Fibroblast of mammary gland (primary cell): Measurements from ENCODE around the gene FRMD1.

Source experiments
- DNase-seq: peaks from one replicate; pipeline ENCODE4 v3.0.0-alpha.2; 2010; ENCODE audit warnings: low read depth
- H3K4me3 ChIP-seq: 2 replicates; pipeline ENCODE4 v1.5.1; 2011; ENCODE audit warnings: low read depth, mild to moderate bottlenecking, low read length, moderate library complexity; ENCODE audit not compliant: control insufficient read depth
- TF ChIP-seq, protein P1 (sequence below): conservative IDR thresholded peaks from 2 replicates; pipeline ENCODE4 v1.5.1; 2011; ENCODE audit warnings: low read depth, low read length, inconsistent platforms; ENCODE audit not compliant: control insufficient read depth, insufficient read depth

The FRMD1 gene

DNA sequence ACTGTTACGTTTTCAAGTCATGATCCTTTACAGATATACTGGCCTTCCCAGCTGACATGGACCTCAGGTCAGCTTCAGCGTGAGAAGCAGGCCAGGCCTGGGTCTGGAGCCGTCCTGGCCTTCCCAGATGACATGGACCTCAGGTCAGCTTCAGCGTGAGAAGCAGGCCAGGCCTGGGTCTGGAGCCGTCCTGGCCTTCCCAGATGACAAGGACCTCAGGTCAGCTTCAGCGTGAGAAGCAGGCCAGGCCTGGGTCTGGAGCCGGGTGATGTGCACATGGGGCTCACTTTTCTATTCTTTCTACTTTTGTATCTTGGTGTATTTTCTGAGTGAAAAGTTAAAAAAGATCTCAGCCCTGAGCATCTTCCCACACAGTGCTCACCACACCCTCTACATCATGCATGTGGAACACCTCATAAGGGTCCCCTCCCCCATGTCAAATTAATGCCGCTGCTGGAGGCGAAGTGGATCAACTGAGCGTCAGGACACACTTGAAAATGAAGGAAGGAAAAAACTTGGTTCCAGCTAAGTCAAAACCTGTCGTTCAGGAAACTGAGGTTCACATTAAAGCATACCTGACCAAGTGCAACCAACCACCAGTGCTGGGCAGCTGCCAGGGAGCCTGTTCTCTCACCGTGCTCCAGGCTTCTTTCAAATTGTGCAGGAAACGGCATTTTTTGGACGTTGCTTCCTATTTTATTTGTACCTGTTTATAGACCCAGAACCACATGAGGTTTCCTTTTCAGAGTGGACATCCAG lies 49.4 kb downstream of the FRMD1 start:
- DNase-seq, result no peak
- TF ChIP-seq, protein P1, sequence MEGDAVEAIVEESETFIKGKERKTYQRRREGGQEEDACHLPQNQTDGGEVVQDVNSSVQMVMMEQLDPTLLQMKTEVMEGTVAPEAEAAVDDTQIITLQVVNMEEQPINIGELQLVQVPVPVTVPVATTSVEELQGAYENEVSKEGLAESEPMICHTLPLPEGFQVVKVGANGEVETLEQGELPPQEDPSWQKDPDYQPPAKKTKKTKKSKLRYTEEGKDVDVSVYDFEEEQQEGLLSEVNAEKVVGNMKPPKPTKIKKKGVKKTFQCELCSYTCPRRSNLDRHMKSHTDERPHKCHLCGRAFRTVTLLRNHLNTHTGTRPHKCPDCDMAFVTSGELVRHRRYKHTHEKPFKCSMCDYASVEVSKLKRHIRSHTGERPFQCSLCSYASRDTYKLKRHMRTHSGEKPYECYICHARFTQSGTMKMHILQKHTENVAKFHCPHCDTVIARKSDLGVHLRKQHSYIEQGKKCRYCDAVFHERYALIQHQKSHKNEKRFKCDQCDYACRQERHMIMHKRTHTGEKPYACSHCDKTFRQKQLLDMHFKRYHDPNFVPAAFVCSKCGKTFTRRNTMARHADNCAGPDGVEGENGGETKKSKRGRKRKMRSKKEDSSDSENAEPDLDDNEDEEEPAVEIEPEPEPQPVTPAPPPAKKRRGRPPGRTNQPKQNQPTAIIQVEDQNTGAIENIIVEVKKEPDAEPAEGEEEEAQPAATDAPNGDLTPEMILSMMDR, result no peak
- H3K4me3 ChIP-seq, result no peak overlapping the region

GRCh38 chr6:168028181-168028580 lies 50.8 kb downstream of the FRMD1 start:
- TF ChIP-seq, protein P1, result no peak
- H3K4me3 ChIP-seq, result no peak overlapping the region
- no peak for DNase-seq

DNA sequence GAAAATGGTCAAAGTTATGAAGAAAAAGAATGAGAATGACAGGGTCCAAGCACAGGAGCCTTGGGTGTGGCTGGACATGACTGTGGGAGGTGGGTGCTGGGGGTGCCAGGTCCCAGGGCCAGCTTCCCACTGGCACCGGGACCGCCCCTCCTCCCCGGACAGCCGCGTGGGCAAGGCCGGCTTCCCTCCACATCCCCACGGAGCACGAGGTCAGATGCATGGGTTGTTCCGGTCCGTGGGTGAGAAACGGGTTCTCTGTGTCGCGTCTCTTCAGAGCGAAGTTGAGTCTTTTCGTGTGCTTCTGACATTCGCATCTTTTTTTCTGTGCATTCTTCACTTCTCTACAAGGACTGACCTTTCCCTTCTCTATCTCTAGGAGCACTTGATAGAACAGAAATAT lies 51.5 kb downstream of the FRMD1 start:
- TF ChIP-seq, protein P1, result no peak
- H3K4me3 ChIP-seq, result no peak overlapping the region
- no peak for DNase-seq

- H3K4me3 ChIP-seq, result no peak overlapping the region
- no peak for DNase-seq
- TF ChIP-seq, protein P1, result no peak
Measured at GRCh38 chr6:168026925-168027324, 52.1 kb downstream of the FRMD1 start.

GRCh38 chr6:168025831-168026710 lies 52.9 kb downstream of the FRMD1 start:
- no peak for DNase-seq
- H3K4me3 ChIP-seq, result no peak overlapping the region
- TF ChIP-seq, protein P1, result no peak

GRCh38 chr6:168024951-168025510 lies 54.0 kb downstream of the FRMD1 start:
- no peak for DNase-seq
- TF ChIP-seq, protein P1, result no peak
- H3K4me3 ChIP-seq, result no peak overlapping the region
